ENCODE data around the gene ZBTB16.

Gene ZBTB16

DNA sequence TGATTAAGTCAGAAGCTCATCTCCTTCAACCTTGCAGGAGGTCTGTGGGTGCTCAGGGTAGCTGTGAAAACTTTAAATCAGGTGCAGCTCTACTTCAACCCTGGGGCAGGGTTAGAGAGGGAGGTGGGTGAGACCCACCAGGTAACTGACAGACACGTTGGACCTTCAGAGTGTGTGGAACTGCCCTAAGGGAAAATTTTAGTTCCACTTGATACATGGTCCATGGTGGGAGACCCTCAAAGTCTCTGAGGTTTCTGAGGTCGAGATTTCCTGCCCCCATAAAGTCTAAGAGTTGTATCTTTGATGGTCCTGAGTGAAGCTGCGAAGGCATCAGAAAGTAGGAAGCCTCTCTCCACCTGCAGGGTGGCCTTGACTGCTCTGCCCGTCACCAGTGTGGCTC lies 212.8 kb downstream of the ZBTB16 start:
- Histone ChIP-seq H3K36me3 (ENCODE audit: insufficient read depth, low read length) (no peaks in the 10 kb centered on the region), H2AFZ (ENCODE audit: low read depth, low read length) (no peak overlapping the region), H4K20me1 (ENCODE audit: insufficient read depth, low read length) (no peaks in the 10 kb centered on the region), H3K27me3 (ENCODE audit: insufficient read depth, low read length, poor library complexity) (peaks cover 15% of the 10 kb centered on the region), H3K4me3 (ENCODE audit: low read depth in 1 of 2, low read length in 2 of 2) (no peak overlapping the region), H3K79me2 (ENCODE audit: insufficient read depth, low read length) (no peaks in the 10 kb centered on the region), H3K4me1 (ENCODE audit: insufficient read depth, low read length) (no peaks in the 10 kb centered on the region), H3K27ac (ENCODE audit: low read length) (no peak overlapping the region), H3K9ac (ENCODE audit: low read depth, low read length) (no peak overlapping the region), H3K9me3 (ENCODE audit: insufficient read depth, low read length, severe bottlenecking) (no peaks in the 10 kb centered on the region), H3K4me2 (ENCODE audit: insufficient read depth, low read length) (no peak overlapping the region)
- DNase-seq (no peak), ATAC-seq (ENCODE audit: insufficient read depth, low read depth) (no peak)
- TF ChIP-seq, protein P1, sequence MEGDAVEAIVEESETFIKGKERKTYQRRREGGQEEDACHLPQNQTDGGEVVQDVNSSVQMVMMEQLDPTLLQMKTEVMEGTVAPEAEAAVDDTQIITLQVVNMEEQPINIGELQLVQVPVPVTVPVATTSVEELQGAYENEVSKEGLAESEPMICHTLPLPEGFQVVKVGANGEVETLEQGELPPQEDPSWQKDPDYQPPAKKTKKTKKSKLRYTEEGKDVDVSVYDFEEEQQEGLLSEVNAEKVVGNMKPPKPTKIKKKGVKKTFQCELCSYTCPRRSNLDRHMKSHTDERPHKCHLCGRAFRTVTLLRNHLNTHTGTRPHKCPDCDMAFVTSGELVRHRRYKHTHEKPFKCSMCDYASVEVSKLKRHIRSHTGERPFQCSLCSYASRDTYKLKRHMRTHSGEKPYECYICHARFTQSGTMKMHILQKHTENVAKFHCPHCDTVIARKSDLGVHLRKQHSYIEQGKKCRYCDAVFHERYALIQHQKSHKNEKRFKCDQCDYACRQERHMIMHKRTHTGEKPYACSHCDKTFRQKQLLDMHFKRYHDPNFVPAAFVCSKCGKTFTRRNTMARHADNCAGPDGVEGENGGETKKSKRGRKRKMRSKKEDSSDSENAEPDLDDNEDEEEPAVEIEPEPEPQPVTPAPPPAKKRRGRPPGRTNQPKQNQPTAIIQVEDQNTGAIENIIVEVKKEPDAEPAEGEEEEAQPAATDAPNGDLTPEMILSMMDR (IDR thresholded peaks at IDR 0.05; ENCODE audit: borderline replicate concordance, extremely low read depth, low read length, poor library complexity, severe bottlenecking), result no peak
- TF ChIP-seq EZH2 (IDR thresholded peaks at IDR 0.05; ENCODE audit: borderline replicate concordance, low read depth, low read length, severe bottlenecking), result no peak

DNA sequence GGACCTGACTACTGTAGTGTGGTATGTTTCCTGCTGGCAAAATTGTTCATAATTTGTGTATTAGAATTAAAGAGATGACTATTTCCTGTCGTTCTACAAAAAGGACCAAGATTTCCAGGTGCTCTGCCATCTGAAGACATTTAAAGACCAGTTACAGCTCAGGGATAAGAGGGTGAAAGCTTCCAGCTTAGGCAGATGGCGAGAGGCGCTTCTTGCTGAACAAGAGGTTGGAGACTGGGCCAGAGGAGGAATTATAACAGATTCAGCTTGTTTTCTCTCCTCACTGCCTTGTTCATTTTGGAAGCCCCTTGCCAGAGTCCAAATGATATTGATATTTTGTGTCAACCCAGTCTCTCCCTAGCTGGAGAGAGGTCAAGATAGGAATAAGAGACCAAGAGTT lies 213.6 kb downstream of the ZBTB16 start:
- H3K4me2 ChIP-seq (ENCODE audit: insufficient read depth, low read length), result no peak overlapping the region
- ATAC-seq (ENCODE audit: insufficient read depth, low read depth) (no peak), DNase-seq (no peak)
- no peak overlapping the region for H3K9ac ChIP-seq (ENCODE audit: low read depth, low read length)
- H3K4me3 ChIP-seq (ENCODE audit: low read depth in 1 of 2, low read length in 2 of 2), result no peak overlapping the region
- H4K20me1 ChIP-seq (ENCODE audit: insufficient read depth, low read length), result no peaks in the 10 kb centered on the region
- no peaks in the 10 kb centered on the region for H3K9me3 ChIP-seq (ENCODE audit: insufficient read depth, low read length, severe bottlenecking)
- H3K27me3 ChIP-seq (ENCODE audit: insufficient read depth, low read length, poor library complexity), result peaks cover 18% of the 10 kb centered on the region
- no peak overlapping the region for H3K27ac ChIP-seq (ENCODE audit: low read length)
- no peak overlapping the region for H2AFZ ChIP-seq (ENCODE audit: low read depth, low read length)
- no peaks in the 10 kb centered on the region for H3K79me2 ChIP-seq (ENCODE audit: insufficient read depth, low read length)
- no peaks in the 10 kb centered on the region for H3K36me3 ChIP-seq (ENCODE audit: insufficient read depth, low read length)
- H3K4me1 ChIP-seq (ENCODE audit: insufficient read depth, low read length), result no peaks in the 10 kb centered on the region
- TF ChIP-seq, protein P1 (IDR thresholded peaks at IDR 0.05; ENCODE audit: borderline replicate concordance, extremely low read depth, low read length, poor library complexity, severe bottlenecking), result no peak
- no peak for TF ChIP-seq EZH2 (IDR thresholded peaks at IDR 0.05; ENCODE audit: borderline replicate concordance, low read depth, low read length, severe bottlenecking)

DNA sequence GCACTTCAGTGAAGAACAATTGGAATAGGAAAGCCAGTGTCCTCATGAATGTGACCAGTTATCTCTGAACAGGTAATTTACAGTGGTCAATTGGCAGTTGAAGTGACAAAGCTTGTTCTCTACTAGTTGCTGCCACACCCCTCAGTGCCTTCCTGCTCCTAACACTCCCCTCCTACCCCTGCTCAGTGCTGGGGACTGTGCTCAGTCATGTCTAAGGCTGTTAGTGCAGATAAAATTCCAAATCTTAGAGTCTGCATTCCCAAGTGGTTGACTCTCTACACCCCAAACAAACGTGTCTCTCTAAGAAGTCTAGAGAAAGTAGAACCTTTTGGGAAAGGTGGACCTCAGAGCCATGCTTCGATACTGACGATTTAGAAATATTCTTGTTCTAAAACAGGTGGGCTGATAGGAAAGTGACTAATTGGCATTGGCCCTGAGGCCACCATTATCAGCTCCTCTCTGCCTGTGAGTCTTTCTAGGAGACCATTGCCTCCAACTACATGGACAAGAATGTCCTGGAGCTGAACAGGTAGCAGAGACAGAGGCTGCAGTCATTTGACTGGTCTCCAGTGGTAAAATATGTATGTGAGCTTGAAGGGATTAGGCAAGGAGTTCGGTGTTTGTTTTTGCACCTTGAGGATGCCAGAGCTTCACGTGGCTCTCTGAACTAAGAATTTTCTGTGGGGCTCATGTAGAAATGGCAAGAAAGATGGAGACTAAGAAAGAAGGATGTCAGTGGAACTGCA lies 214.6 kb downstream of the ZBTB16 start:
- peaks cover 18% of the 10 kb centered on the region for H3K27me3 ChIP-seq (ENCODE audit: insufficient read depth, low read length, poor library complexity)
- H4K20me1 ChIP-seq (ENCODE audit: insufficient read depth, low read length), result no peaks in the 10 kb centered on the region
- no peak overlapping the region for H3K4me2 ChIP-seq (ENCODE audit: insufficient read depth, low read length)
- no peaks in the 10 kb centered on the region for H3K4me1 ChIP-seq (ENCODE audit: insufficient read depth, low read length)
- H2AFZ ChIP-seq (ENCODE audit: low read depth, low read length), result no peak overlapping the region
- TF ChIP-seq, protein P1 (IDR thresholded peaks at IDR 0.05; ENCODE audit: borderline replicate concordance, extremely low read depth, low read length, poor library complexity, severe bottlenecking), result no peak
- TF ChIP-seq EZH2 (IDR thresholded peaks at IDR 0.05; ENCODE audit: borderline replicate concordance, low read depth, low read length, severe bottlenecking), result no peak
- no peak overlapping the region for H3K27ac ChIP-seq (ENCODE audit: low read length)
- H3K36me3 ChIP-seq (ENCODE audit: insufficient read depth, low read length), result no peaks in the 10 kb centered on the region
- no peaks in the 10 kb centered on the region for H3K9me3 ChIP-seq (ENCODE audit: insufficient read depth, low read length, severe bottlenecking)
- ATAC-seq (ENCODE audit: insufficient read depth, low read depth) (no peak), DNase-seq (no peak)
- H3K4me3 ChIP-seq (ENCODE audit: low read depth in 1 of 2, low read length in 2 of 2), result no peak overlapping the region
- no peak overlapping the region for H3K9ac ChIP-seq (ENCODE audit: low read depth, low read length)
- H3K79me2 ChIP-seq (ENCODE audit: insufficient read depth, low read length), result no peaks in the 10 kb centered on the region

Measured in DND-41 (cell line).